Amniotic epithelial cell (primary cell): ENCODE results near the gene BET1L.

ENCODE experiments used
- DNase-seq: peaks from one replicate; pipeline ENCODE4 v3.0.0-alpha.2; 2010; ENCODE audit warnings: low read depth

BET1L gene

GRCh38 chr11:227824-228379, 20.7 kb upstream of the BET1L start:
- no peak for DNase-seq

- DNase-seq, result peak; percentile 64
These were observed 18.7 kb upstream of the BET1L start for GRCh38 chr11:225734-226453.

- DNase-seq, result no peak
These were observed 17.2 kb upstream of the BET1L start for GRCh38 chr11:224424-224823.

GRCh38 chr11:223884-224283, 16.7 kb upstream of the BET1L start:
- no peak for DNase-seq

- DNase-seq, result no peak
These were observed 16.0 kb upstream of the BET1L start for GRCh38 chr11:223026-223789.

- no peak for DNase-seq
These were observed 15.0 kb upstream of the BET1L start for GRCh38 chr11:221998-222789.

- no peak for DNase-seq
These were observed 14.3 kb upstream of the BET1L start for GRCh38 chr11:221539-221938.

GRCh38 chr11:220641-221215, 13.5 kb upstream of the BET1L start:
- peak; percentile 81 for DNase-seq

- DNase-seq, result no peak
These were observed 11.8 kb upstream of the BET1L start for GRCh38 chr11:218815-219593.

GRCh38 chr11:217704-218103, 10.5 kb upstream of the BET1L start:
- no peak for DNase-seq

- no peak for DNase-seq
These were observed 9.1 kb upstream of the BET1L start for GRCh38 chr11:216081-216974.

- DNase-seq, result no peak
These were observed 8.4 kb upstream of the BET1L start for GRCh38 chr11:215581-216037.

GRCh38 chr11:214083-214482, 6.9 kb upstream of the BET1L start:
- DNase-seq, result no peak

GRCh38 chr11:213111-213510, 5.9 kb upstream of the BET1L start:
- no peak for DNase-seq

- no peak for DNase-seq
These were observed 5.2 kb upstream of the BET1L start for GRCh38 chr11:212150-213100.

- DNase-seq, result no peak
These were observed 4.5 kb upstream of the BET1L start for GRCh38 chr11:211741-212140.

- no peak for DNase-seq
These were observed 4.1 kb upstream of the BET1L start for GRCh38 chr11:211295-211694.

GRCh38 chr11:210803-211180, 3.6 kb upstream of the BET1L start:
- no peak for DNase-seq
